ENCODE data around the gene NR2F6.

NR2F6 gene

GRCh38 chr19:17183271-17183761 lies 62.4 kb downstream of the NR2F6 start:
- H3K4me3 ChIP-seq (ENCODE audit: low read depth, low read length), result no peak overlapping the region

Measured in iPS-11a (cell line).